Fibroblast of lung (primary cell): Measurements from ENCODE around the gene KIF26B.

Experiments
- EZH2 ChIP-seq: IDR thresholded peaks from 2 replicates; pipeline ENCODE4 v1.5.1; 2012; ENCODE audit warnings: low read length, control low read depth, mild to moderate bottlenecking; ENCODE audit errors: missing control alignments
- TF ChIP-seq, protein P1 (sequence below), 2 donors: IDR thresholded peaks in 1 of 2; conservative IDR thresholded peaks in 1 of 2; 1 replicate in 1 of 2; 2 replicates in 1 of 2; pipeline ENCODE4 v1.5.1; 2011 to 2012; ENCODE audit warnings: low read length in 2 of 2, control low read depth in 1 of 2, inconsistent platforms in 1 of 2, low read depth in 1 of 2, mild to moderate bottlenecking in 1 of 2

DNA sequence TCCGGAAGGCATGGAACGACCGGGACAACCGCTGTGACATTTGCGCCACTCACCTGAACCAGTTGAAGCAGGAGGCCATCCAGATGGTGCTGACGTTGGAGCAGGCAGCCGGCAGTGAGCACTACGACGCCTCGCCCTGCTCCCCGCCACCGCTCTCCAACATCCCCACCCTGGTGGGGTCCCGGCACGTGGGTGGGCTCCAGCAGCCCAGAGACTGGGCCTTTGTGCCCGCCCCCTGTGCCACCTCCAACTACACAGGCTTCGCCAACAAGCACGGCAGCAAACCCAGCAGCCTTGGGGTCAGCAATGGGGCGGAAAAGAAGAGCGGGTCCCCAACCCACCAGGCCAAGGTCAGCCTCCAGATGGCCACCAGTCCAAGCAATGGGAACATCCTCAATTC lies 212.1 kb downstream of the KIF26B start:
- TF ChIP-seq, protein P1, sequence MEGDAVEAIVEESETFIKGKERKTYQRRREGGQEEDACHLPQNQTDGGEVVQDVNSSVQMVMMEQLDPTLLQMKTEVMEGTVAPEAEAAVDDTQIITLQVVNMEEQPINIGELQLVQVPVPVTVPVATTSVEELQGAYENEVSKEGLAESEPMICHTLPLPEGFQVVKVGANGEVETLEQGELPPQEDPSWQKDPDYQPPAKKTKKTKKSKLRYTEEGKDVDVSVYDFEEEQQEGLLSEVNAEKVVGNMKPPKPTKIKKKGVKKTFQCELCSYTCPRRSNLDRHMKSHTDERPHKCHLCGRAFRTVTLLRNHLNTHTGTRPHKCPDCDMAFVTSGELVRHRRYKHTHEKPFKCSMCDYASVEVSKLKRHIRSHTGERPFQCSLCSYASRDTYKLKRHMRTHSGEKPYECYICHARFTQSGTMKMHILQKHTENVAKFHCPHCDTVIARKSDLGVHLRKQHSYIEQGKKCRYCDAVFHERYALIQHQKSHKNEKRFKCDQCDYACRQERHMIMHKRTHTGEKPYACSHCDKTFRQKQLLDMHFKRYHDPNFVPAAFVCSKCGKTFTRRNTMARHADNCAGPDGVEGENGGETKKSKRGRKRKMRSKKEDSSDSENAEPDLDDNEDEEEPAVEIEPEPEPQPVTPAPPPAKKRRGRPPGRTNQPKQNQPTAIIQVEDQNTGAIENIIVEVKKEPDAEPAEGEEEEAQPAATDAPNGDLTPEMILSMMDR (conservative IDR thresholded peaks at IDR 0.05 in 1 of 2, IDR thresholded peaks at IDR 0.05 in 1 of 2; ENCODE audit: low read depth in 1 of 2, low read length in 2 of 2) = no peak
- TF ChIP-seq EZH2 = no peak
